WTC11 (cell line): ENCODE measurements around the gene POLD3. TPM values are rescaled to one million over a fixed set of nuclear protein-coding genes. Genes with fewer than 3 reads are reported as not detected.

Source experiments
- ATAC-seq: fragments of 200-7000 bp; cut with Tn5 transposase; 2 replicates; pipeline ENCODE4 v1.10.0; 2021; ENCODE audit warnings: mild to moderate bottlenecking, moderate library complexity
- CTCF ChIA-PET: fragments of 300-600 bp; sonication (Branson Sonifier 250); formaldehyde crosslinking; loops from one replicate; lab custom pipeline; 2021; ENCODE audit warnings: antibody characterized with exemption; lab: Charles Lee
- POLR2A ChIA-PET: fragments of 350-600 bp; sonication (Branson Sonifier 250); formaldehyde crosslinking; loops from one replicate; lab custom pipeline; 2021; ENCODE audit warnings: antibody characterized with exemption; lab: Charles Lee
- DNase-seq: peaks from one replicate; pipeline ENCODE4 v3.0.0; 2021; ENCODE audit warnings: low spot score
- H3K27ac Mint-ChIP-seq: 2 replicates; pipeline ENCODE4 v1.8.0; 2021; ENCODE audit warnings: mixed read lengths
- H3K27me3 Mint-ChIP-seq: 2 replicates; pipeline ENCODE4 v1.8.0; 2021; ENCODE audit warnings: low read depth, mild to moderate bottlenecking, moderate library complexity, mixed read lengths
- H3K36me3 Mint-ChIP-seq: 2 replicates; pipeline ENCODE4 v1.8.0; 2021; ENCODE audit warnings: mixed read lengths
- H3K4me1 Mint-ChIP-seq: 2 replicates; pipeline ENCODE4 v1.8.0; 2022; ENCODE audit warnings: mixed read lengths
- H3K4me3 Mint-ChIP-seq: 2 replicates; pipeline ENCODE4 v1.8.0; 2021; ENCODE audit warnings: mild to moderate bottlenecking, moderate library complexity, mixed read lengths
- H3K9me3 Mint-ChIP-seq: 2 replicates; pipeline ENCODE4 v1.8.0; 2021; ENCODE audit warnings: mixed read lengths
- ATF3 ChIP-seq: sonication (generic); formaldehyde crosslinking; conservative IDR thresholded peaks from 2 replicates; pipeline ENCODE4 v1.8.1; 2022; ENCODE audit warnings: mild to moderate bottlenecking, missing genetic modification reagents
- CBFB ChIP-seq: sonication (generic); formaldehyde crosslinking; IDR thresholded peaks from 2 replicates; pipeline ENCODE4 v1.8.1; 2022; ENCODE audit warnings: mild to moderate bottlenecking, low read depth, missing genetic modification reagents
- E2F1 ChIP-seq: sonication (generic); formaldehyde crosslinking; IDR thresholded peaks from 2 replicates; pipeline ENCODE4 v1.8.0; 2022; ENCODE audit warnings: mild to moderate bottlenecking, missing genetic modification reagents
- E2F5 ChIP-seq: sonication (generic); formaldehyde crosslinking; IDR thresholded peaks from 2 replicates; pipeline ENCODE4 v1.8.1; 2022; ENCODE audit warnings: mild to moderate bottlenecking, moderate library complexity, missing genetic modification reagents
- ERG ChIP-seq: fragments of 250-450 bp; sonication (Bioruptor Pico); IDR thresholded peaks from 2 replicates; pipeline ENCODE4 v1.8.0; 2021; ENCODE audit warnings: mild to moderate bottlenecking
- IRF2 ChIP-seq: sonication (generic); formaldehyde crosslinking; IDR thresholded peaks from 2 replicates; pipeline ENCODE4 v1.8.0; 2022; ENCODE audit warnings: low read depth, missing genetic modification reagents, borderline replicate concordance
- MXD4 ChIP-seq: fragments of 250-450 bp; sonication (Bioruptor Pico); IDR thresholded peaks from 2 replicates; pipeline ENCODE4 v1.8.0; 2021; ENCODE audit warnings: mild to moderate bottlenecking, moderate library complexity, borderline replicate concordance
- NFE2L1 ChIP-seq: sonication (generic); formaldehyde crosslinking; IDR thresholded peaks from 2 replicates; pipeline ENCODE4 v1.8.1; 2023; ENCODE audit warnings: missing genetic modification reagents
- STAT6 ChIP-seq: sonication (generic); formaldehyde crosslinking; conservative IDR thresholded peaks from 2 replicates; pipeline ENCODE4 v1.8.1; 2023; ENCODE audit warnings: mild to moderate bottlenecking, low read depth, missing genetic modification reagents, moderate library complexity
- TCF7 ChIP-seq: sonication (generic); formaldehyde crosslinking; IDR thresholded peaks from 2 replicates; pipeline ENCODE4 v1.8.0; 2022; ENCODE audit warnings: mild to moderate bottlenecking, low read depth, missing genetic modification reagents, moderate library complexity
- TEAD1 ChIP-seq: sonication (generic); formaldehyde crosslinking; IDR thresholded peaks from 2 replicates; pipeline ENCODE4 v1.8.0; 2022; ENCODE audit warnings: mild to moderate bottlenecking, missing genetic modification reagents
- TP53 ChIP-seq: sonication (generic); formaldehyde crosslinking; IDR thresholded peaks from 2 replicates; pipeline ENCODE4 v1.8.1; 2023; ENCODE audit warnings: mild to moderate bottlenecking, missing genetic modification reagents
- ZBTB21 ChIP-seq: sonication (generic); formaldehyde crosslinking; IDR thresholded peaks from 2 replicates; pipeline ENCODE4 v1.8.1; 2023; ENCODE audit warnings: mild to moderate bottlenecking, missing genetic modification reagents, borderline replicate concordance
- ZMAT4 ChIP-seq: fragments of 250-450 bp; sonication (Bioruptor Pico); IDR thresholded peaks from 2 replicates; pipeline ENCODE4 v1.9.0; 2021; ENCODE audit warnings: mild to moderate bottlenecking
- ZNF121 ChIP-seq: sonication (generic); formaldehyde crosslinking; IDR thresholded peaks from 2 replicates; pipeline ENCODE4 v1.8.0; 2023; ENCODE audit warnings: missing genetic modification reagents
- ZNF425 ChIP-seq: fragments of 250-450 bp; sonication (Bioruptor Pico); conservative IDR thresholded peaks from 2 replicates; pipeline ENCODE4 v1.9.0; 2021; ENCODE audit warnings: mild to moderate bottlenecking
- ZSCAN18 ChIP-seq: fragments of 250-450 bp; sonication (Bioruptor Pico); IDR thresholded peaks from 2 replicates; pipeline ENCODE4 v2.1.2; 2022; ENCODE audit warnings: mild to moderate bottlenecking, moderate library complexity
- total RNA-seq: library from RNA; stranded (reverse); gene quantifications from 3 replicates; pipeline ENCODE4 v1.2.3, GENCODE V29; 2021

The POLD3 gene
- total RNA-seq, 1 experiment from 2014 or later, result 24.1 TPM

GRCh38 chr11:74605403-74605802 lies 13.0 kb downstream of the POLD3 start (continued):
- TF ChIP-seq TEAD1 (CRISPR knock-in tag) (no peak), ERG (no peak), ZMAT4 (no peak), ZNF121 (CRISPR knock-in tag) (no peak), E2F1 (CRISPR knock-in tag) (no peak), TCF7 (CRISPR knock-in tag) (no peak)

- H3K27me3 Mint-ChIP-seq, result no peaks in the 10 kb centered on the region
- H3K4me1 Mint-ChIP-seq, result no peaks in the 10 kb centered on the region
- no peak overlapping the region for H3K27ac Mint-ChIP-seq
- H3K9me3 Mint-ChIP-seq, result no peaks in the 10 kb centered on the region
- H3K36me3 Mint-ChIP-seq, result peaks cover 28% of the 10 kb centered on the region
- ATAC-seq (no peak), DNase-seq (no peak)
- POLR2A ChIA-PET, result interaction anchor here (1.3 kb wide), 1 partner anchor 16 kb away, joined by 4 read pairs; the partner anchor contains the start of gene POLD3
- TF ChIP-seq MXD4 (CRISPR knock-in tag), result no peak
- TF ChIP-seq NFE2L1, result no peak
- CTCF ChIA-PET, result interaction anchor here (1.3 to 1.8 kb wide), 2 partner anchors 93 to 131 kb away, joined by 4 to 10 read pairs; no protein-coding TSS in a partner anchor
- no peak overlapping the region for H3K4me3 Mint-ChIP-seq
Observed at GRCh38 chr11:74608431-74608830, 16.0 kb downstream of the POLD3 start.

GRCh38 chr11:74611369-74611861 lies 19.0 kb downstream of the POLD3 start:
- ChIA-PET CTCF (no interaction called here), POLR2A (no interaction called here)
- no peaks in the 10 kb centered on the region for H3K4me1 Mint-ChIP-seq
- peaks cover 14% of the 10 kb centered on the region for H3K36me3 Mint-ChIP-seq
- DNase-seq, result no peak
- no peaks in the 10 kb centered on the region for H3K27me3 Mint-ChIP-seq
- H3K27ac Mint-ChIP-seq, result no peak overlapping the region
- H3K9me3 Mint-ChIP-seq, result no peaks in the 10 kb centered on the region
- no peak for TF ChIP-seq ZNF425 (CRISPR knock-in tag)
- no peak for TF ChIP-seq CBFB (CRISPR knock-in tag)
- no peak for TF ChIP-seq E2F5 (CRISPR knock-in tag)
- TF ChIP-seq STAT6 (CRISPR knock-in tag), result no peak
- TF ChIP-seq ZSCAN18 (CRISPR knock-in tag), result no peak
- no peak for TF ChIP-seq ZBTB21
- no peak for TF ChIP-seq ATF3
- no peak for TF ChIP-seq IRF2
- TF ChIP-seq TP53 (CRISPR knock-in tag), result no peak
- TF ChIP-seq TEAD1 (CRISPR knock-in tag), result no peak
- ATAC-seq, result no peak
- no peak overlapping the region for H3K4me3 Mint-ChIP-seq
